Activated CD4-positive, alpha-beta T cell treated with anti-CD3 and anti-CD28 coated beads, Interleukin-2, amount 50 U/mL, for 16 hours (primary cell): Measurements from ENCODE around the gene KIF3B.
"Not testable (repeated sequence)": the region's sequence is repeated elsewhere in the genome, so short reads cannot be mapped to it uniquely, and the experiment has no call there.

Experiments used
- DNase-seq: peaks from one replicate; pipeline ENCODE4 v3.0.0-alpha.2; 2020

The KIF3B gene

DNA sequence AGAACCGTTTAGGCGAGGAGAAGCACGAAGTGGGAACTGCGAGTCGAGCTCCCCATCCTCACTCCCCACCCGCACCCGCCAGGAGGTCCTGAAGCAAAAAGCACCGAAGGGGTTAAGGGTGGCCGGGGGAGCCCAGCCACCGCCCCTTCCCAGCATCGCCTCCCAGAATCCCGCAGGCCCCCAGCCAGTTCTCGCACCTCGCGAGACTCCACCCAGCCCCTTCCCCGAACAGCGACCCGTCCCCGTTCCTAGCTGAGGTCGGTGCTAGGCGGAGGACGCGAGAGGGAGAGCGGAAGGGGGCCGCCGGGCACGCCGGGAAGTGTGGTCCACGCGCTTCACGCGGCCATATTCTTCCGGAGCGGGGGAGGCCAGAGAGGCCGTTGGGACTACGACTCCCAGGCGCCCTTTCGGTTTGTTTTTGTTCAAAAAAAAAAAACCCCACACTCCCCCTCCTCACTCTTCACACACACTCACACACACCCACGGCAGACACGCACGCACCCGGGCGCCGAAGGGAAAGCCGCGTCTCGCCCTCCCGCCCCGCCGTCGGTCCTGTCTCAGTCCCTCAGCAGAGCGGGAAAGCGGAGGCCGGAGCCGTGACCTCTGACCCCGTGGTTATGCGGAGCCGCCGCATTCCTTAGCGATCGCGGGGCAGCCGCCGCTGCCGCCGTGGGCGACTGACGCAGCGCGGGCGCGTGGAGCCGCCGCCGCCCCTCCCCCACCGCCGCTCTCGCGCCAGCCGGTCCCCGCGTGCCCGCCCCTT is 80.6 kb downstream of the KIF3B start, which contains the start of gene ASXL1:
TSS of gene ASXL1 (plus strand) at position 463 of the 763 bp plus-strand sequence. CDS start 445 bp downstream, outside the sequence.
- peak; percentile 99 for DNase-seq

DNA sequence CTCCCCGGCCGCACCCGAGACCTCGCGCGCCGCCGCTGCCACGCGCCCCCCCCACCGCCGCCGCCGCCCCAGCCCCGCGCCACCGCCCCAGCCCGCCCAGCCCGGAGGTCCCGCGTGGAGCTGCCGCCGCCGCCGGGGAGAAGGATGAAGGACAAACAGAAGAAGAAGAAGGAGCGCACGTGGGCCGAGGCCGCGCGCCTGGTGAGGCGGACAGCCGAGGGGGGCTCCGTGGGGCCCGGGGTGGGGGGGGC is 81.1 kb downstream of the KIF3B start:
- DNase-seq, result no peak

DNA sequence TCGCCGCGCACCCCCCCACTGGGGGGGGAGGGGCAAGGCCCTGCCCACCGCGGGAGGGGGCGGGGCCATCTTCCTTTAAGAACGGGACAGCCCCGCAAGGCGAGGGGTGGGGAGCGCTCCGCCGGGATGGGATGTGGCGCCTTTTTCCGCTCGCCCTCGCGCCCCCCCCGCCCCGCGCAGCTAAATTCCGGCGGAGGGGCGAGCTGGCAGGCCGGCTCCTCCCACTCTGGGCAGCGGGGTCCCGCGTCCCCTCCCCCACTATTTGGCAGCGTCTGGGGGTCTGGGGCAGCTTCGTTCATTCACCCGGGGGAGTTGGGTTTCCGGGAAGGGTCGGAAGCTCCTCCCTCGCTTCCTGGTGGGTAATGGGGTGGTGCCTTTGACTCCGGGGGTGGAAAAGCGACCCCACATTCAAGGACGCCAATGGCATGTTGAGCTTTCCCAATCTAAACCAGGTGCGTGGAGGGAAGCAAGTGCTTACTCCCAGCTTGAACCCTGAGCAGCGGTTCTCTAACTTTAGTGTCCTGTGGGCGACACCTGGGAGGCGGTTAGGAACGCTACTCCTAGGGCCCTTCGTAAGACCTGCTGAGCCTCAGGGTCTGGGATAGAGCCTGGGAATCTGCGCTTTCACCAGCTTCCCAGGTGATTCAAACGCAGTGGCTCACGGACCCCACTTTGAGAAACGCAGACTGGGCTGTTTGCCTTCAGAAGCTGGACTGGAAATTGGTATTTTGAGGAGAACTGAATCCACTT is 81.6 kb downstream of the KIF3B start:
- peak; percentile 79 for DNase-seq

DNA sequence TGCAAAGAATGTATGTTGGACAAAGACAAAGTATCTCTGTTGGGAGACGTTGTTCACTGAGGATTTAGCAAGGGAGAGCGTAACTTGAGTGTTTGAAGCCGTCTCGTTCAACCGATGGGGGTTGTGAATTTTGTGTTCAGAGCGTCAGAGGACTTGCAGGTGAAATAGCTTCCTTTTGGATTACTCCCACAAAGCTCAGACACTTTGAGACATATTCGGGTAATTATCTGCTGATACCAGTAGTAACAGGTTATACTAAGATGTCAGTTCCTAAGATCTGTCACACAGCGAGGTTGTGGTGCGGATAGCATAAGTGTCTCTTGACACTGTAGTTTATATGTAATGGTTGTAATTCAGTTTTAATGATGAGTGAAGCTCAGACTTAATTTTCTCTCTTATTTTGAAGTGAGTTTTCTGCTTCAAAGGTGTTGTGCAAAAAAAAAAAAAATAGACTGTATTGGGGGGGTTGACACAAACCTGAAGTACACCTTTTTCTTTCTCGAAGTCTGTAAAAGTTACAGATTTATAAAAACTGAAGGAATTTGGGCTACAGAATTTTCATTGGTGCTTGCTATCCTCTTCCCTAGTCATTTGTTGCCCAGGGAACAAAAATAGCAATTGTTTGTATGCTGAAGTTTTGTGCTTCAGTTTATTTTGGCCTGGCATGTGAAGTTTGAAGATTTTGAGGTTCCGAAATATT is 82.3 kb downstream of the KIF3B start:
- peak; percentile 31 for DNase-seq

DNA sequence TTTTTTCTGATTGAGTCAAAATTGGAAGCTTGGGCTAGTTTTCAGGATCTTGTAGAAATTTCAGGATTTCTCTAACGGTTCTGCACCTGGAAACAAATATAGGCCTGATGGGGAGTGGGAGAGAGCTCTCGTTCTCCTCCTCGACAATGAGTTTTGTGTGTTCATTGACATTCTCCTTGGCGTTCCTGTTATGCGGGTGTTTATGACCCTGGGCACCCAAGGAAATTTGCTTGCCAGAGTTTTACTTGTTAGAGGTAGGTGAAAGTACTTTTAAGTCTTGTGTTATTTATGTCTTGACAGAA is 82.8 kb downstream of the KIF3B start:
- DNase-seq, result no peak

DNA sequence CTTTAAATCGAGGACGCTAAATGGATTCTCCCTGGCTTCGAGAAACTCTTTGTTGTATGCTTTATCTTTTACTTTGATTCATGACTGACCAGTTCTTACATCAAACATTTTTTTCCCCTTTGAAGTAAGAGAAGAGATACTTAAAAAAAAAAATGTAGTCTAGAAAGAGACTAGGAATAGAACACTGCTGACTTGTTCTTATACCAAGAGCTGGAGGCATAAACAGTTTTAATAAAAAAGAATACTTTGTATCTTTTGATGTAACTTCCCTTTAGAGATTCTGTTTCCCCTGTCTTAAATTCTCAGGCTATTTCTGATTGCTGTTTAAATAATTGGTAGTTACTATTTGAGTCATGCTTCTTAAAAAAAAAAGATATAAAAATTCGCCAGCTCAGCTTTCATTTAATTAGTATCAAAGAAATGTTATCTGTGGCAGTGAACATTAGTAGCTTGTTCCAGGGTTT is 85.5 kb downstream of the KIF3B start:
- DNase-seq, result no peak

DNA sequence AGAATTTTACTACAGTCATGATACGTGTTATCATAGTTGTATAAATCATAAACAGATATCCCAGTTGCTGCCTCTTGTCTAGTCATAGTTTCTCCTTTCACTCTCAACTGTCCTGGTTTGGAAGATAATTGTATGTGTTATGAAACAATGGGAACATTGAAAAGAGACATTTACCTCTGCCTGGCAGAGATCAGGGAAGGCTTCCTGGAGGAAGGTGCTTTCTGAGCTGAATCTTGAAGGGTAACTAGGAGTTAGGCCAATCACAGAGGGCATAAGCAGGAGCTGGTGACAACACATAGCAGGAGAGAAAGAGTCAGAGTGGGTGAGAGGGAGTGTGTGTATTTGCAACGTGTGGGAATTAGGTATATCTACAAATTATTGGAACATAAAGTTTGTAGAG is 86.0 kb downstream of the KIF3B start:
- DNase-seq, result no peak

DNA sequence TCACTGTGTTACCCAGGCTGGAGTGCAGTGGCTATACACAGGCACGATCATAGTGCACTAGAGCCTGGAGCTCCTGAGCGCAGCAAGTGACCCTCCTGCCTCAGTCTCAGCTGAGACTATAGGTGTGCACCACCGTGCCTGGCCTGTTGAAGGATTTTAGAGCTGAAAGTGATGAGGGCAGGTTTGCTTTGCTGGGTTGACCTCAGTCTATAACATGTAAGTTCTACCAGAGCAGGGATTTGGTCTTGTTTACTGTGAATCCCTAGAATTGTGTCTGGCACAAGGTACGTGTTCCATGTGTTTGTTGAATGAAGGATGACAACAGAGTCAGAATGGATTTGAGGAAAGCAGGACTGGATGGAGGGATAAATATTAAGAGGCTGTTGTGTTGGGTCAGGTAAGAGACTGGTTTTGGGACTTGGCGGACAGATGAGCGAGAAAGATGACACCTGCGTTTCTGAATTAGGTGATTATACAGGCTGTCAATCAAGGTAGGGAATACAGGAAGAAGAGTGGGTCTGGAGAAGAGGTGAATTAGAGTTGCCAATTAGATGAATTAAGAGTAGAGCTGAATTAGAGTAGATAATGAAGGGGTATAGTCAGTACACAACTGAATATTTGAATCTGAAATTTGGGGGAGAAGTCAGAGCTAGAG is 87.2 kb downstream of the KIF3B start:
- DNase-seq, result no peak

DNA sequence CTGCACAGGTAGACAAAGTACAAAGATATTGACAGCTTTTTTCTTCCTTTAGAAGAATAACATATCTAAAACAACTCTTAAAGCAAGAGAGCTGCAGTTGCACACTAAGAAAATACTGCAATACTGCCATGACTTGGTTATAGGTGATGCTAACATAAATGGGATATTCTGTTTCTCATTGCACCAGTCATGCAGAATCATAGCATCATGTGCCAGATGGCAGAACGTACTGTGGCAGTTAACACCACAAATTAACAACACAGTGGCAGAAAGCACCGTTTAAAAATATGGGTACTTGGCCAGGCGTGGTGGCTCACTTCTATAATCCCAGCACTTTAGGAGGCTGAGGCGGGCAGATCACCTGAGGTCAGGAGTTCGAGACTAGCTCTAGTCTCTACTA is 88.1 kb downstream of the KIF3B start:
- no peak for DNase-seq

DNA sequence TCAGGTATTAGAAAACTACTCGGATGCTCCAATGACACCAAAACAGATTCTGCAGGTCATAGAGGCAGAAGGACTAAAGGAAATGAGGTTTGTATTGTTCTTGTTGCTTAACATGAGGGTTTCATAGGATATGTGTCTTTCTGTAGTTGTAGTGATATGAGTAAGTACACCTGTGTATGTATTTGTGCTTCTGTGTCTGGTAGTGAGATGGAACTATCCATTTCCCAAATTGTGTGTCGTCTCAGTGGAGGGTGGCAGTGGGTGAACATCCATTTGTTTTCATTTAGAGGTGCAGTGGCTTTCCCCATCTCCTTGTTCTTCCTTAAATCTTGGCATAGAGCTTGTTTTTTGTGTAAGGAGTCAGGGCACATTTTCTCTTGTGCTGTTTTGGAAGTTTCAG is 88.9 kb downstream of the KIF3B start:
- peak; percentile 60 for DNase-seq

DNA sequence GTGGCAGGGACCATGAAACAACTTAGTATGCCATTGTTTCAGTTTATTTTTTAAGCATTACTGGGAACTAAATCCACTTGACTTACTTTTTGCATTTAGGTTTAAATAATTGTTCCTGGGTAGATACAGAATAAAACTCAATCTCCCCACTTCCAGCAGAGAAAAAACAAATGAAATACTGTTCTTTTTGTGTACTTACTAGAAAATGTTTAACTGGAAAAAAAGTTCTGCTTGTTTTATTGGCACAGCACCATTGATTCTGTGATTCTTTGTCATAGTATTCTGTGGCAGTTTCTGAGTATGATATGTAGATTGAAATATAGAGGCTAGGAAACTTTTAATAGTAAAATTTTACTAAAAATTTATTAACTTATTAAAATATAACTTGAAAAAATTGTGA is 90.9 kb downstream of the KIF3B start:
- DNase-seq, result no peak

DNA sequence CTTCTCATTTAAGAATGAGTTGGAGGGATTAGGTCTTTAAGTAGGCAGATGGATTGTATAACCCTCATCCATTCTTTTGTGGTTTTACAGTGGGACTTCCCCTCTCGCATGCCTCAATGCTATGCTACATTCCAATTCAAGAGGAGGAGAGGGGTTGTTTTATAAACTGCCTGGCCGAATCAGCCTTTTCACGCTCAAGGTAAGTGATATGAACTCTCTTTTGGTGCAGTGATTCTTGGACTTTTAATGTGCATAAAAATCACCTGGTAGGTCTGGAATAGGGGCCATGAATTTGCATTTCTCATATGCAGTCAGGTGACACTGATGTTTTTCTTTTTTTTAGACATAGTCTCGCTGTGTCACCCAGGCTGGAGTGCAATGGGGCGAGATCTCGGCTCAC is 91.5 kb downstream of the KIF3B start:
- DNase-seq, result no peak

DNA sequence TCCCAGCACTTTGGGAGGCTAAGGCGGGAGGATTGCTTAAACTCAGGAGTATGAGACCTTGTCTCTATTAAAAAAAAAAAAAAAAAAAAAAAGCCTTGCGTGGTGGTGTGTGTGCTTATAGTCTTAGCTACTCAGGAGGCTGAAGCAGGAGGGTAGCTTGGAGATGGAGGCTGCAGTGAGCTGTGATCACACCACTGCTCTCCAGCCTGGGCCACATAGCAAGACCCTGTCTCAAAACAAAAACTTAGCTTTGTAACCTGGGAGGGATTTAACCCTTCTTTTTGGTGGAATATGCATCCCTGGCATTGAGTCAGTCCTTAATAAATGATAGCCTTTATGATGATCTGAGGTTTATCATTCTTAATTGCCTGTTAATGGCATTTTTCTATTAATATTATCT is 93.4 kb downstream of the KIF3B start:
- no peak for DNase-seq

DNA sequence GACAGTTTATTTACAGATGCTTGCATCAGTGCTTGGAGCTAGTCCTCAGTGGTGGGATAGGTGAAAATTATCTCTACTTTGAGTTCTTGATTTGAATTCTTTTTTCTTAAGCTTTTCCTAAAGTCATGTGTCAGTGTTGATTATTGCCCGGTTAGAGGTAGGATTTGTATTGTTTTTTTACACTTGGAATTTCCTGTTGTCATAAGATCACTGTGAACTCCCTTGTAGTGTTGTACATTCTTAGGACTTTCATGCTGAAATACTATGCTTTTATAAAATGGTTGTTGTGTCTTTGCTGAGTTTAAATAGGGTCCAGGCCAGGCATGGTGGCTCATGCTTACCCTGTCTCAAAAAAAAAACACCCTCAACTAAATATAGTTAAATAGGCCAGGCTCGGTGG is 101.0 kb downstream of the KIF3B start:
- no peak for DNase-seq

DNA sequence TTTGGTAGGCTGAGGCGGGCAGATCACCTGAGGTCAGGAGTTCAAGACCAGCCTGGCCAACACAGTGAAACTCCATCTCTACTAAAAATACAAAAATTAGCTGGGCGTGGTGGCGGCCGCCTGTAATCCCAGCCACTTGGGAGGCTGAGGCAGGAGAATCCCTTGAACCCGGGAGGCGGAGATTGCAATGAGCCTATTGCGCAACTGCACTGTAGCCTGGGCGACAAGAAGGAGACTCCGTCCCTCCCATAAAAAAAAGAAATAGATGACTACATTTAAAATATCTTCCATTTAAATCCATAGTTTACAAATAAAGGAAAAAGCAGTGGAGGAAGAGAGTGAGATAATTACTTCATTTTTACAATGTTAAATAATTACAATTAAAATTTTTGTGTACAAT is 102.6 kb downstream of the KIF3B start:
- DNase-seq, result not testable (repeated sequence)

DNA sequence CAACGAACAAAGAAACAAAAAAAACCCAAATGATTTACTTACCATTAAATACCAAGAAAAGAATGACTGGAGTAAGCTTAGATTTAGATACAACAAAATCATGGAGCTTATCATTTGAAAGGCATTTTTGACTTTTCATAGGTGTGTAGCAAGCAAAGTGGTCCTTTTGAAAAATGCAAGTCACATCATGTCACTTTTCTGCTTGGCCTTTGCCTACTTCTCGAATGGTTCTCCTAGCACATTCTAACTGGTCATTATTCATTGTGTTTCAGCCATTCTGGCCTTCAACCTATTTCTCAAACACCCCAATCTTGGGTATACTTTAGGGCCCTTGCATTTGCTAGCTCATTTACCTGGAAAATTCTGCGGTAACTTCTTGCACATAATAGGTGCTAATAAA is 103.3 kb downstream of the KIF3B start:
- DNase-seq, result no peak

DNA sequence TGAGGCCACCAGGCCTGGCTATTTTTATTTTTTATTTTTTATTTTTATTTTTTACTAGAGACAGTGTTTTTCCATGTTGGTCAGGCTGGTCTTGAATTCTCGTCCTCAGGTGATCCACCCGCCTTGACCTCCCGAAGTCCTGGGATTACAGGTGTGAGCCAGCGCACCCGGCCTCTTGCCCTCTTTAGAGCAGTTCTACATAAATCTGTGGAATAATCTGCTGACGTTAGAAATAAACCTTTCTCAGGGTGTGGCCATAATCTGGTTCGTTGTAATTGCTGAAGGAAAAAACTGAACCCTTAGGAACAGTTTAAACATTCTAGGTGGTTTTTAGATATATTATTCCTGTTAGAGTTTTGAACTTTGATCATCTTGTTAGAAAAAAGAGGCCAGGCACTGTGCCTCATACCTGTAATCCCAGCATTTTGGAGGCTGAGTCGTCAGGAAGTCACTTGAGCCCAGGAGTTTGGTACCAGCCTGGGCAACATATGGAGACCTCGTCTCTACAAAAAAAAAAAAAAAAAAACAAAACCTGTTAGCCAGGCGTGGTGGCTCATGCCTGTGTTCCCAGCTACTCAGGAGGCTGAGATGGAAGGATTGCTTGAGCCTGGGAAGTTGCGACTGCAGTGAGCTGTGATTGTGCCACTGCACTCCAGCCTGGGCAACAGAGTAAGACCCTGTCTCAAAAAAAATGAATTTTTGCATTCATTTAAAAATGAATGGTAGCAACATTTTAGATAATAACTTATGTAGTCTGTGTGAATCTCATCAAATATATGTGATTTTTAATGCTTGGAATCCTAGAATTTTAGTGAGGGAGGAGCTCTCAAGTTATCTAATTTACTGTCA is 104.9 kb downstream of the KIF3B start:
- DNase-seq, result no peak

DNA sequence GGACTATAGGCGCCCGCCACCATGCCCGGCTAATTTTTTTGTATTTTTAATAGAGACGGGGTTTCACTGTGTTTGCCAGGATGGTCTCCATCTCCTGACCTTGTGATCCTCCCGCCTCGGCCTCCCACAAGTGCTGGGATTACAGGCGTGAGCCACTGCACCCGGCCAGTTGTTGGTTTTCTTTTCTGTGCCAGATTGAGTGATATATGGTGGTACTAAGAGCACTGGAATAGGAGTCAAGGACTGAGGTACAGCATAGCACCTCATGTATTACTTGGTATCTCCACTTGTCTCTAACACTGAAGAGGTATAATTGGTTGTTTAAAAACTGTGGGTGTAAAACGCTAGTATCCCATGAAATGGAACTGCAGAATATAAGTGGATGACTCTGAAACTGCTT is 106.0 kb downstream of the KIF3B start:
- DNase-seq, result not testable (repeated sequence)
